ENCODE measurements around the gene CSMD2. TPM values are rescaled to one million over a fixed set of nuclear protein-coding genes. Genes with fewer than 3 reads are reported as not detected.

Gene CSMD2
- total and polyA plus RNA-seq, 2 of the 4 experiments (the other 2 are of a cell fraction): under 0.01 to 0.36 TPM

DNA sequence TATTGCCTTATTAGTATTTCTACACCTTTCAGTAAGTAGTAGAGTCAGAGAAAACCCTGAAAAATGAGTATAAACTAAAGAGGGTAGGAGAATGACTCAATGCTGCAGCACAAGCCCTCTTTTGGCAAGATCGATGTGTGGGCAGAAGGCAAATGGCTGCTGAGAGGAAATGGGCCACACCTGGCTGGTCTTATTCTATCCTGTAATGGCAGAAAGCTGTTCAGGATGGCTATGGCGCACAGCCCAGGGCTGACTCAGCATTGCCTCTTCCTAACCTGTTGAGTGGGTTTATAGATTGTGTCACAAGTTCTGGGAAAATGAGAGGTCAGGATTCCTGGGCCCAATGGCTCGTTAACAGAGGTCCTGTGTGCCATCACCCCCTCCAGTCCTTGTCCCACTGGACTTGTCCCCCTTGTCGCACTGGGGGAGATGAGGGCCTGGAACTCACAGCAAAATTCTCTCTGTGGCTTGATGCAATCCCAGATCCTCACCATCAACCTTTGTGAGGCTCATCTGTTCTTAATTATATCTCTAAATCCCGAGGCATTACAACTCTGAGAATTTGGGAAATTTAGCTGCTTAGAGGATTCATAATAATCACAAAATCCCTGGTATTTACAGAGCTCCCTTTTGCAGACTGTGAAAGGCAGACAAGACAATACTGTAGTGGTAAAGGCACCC lies 287.9 kb downstream of the CSMD2 start:
- no peak overlapping the region for H3K18ac ChIP-seq (ENCODE audit: low read depth, low read length)
- H3K9me1 ChIP-seq (ENCODE audit: insufficient read depth, low read length): no peaks in the 10 kb centered on the region
- H3K27ac ChIP-seq (ENCODE audit: insufficient read depth, low read length): no peak overlapping the region
- dilution Hi-C loops (cut with HindIII; ENCODE audit: low sequenced_read_pairs, unreplicated experiment): no loop called here
- no peak overlapping the region for H2BK5ac ChIP-seq (ENCODE audit: low read depth, low read length, poor library complexity, severe bottlenecking)
- in situ Hi-C loops (cut with MboI; ENCODE audit: low sequenced_read_pairs): no loop called here
- H3K27me3 ChIP-seq (ENCODE audit: control insufficient read depth, insufficient read depth, low read length): no peaks in the 10 kb centered on the region
- TF ChIP-seq MAFK (IDR thresholded peaks at IDR 0.05; ENCODE audit: low read depth, low read length) (no peak), RAD21 (IDR thresholded peaks at IDR 0.05; ENCODE audit: low read length) (no peak), BHLHE40 (IDR thresholded peaks at IDR 0.05; ENCODE audit: low read depth, low read length) (no peak), CEBPB (IDR thresholded peaks at IDR 0.05; ENCODE audit: low read depth, low read length) (no peak), FOS (IDR thresholded peaks at IDR 0.05; ENCODE audit: low read depth, low read length) (no peak), MAZ (IDR thresholded peaks at IDR 0.05; ENCODE audit: borderline replicate concordance, low read depth, low read length) (no peak), NFE2L2 (IDR thresholded peaks at IDR 0.05; ENCODE audit: low read depth, low read length) (no peak)
- TF ChIP-seq, protein P1, sequence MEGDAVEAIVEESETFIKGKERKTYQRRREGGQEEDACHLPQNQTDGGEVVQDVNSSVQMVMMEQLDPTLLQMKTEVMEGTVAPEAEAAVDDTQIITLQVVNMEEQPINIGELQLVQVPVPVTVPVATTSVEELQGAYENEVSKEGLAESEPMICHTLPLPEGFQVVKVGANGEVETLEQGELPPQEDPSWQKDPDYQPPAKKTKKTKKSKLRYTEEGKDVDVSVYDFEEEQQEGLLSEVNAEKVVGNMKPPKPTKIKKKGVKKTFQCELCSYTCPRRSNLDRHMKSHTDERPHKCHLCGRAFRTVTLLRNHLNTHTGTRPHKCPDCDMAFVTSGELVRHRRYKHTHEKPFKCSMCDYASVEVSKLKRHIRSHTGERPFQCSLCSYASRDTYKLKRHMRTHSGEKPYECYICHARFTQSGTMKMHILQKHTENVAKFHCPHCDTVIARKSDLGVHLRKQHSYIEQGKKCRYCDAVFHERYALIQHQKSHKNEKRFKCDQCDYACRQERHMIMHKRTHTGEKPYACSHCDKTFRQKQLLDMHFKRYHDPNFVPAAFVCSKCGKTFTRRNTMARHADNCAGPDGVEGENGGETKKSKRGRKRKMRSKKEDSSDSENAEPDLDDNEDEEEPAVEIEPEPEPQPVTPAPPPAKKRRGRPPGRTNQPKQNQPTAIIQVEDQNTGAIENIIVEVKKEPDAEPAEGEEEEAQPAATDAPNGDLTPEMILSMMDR (conservative IDR thresholded peaks at IDR 0.05; ENCODE audit: low read depth, low read length): no peak
- H2BK15ac ChIP-seq (ENCODE audit: low read depth, low read length): no peak overlapping the region
- no peak overlapping the region for H2AFZ ChIP-seq (replicated peaks; ENCODE audit: low read length, poor library complexity)
- CTCF ChIA-PET: no interaction called here
- H4K20me1 ChIP-seq (ENCODE audit: insufficient read depth, low read length): no peaks in the 10 kb centered on the region
- H2AK9ac ChIP-seq (replicated peaks; ENCODE audit: low read depth, low read length, poor library complexity): no peak overlapping the region
- H2AK5ac ChIP-seq (ENCODE audit: low read depth, low read length): no peak overlapping the region
- WGBS, 2 experiments (ENCODE audit: extremely low coverage in 2 of 2, insufficient read length in 1 of 2): no CpG with 5 or more reads among the region's 5 CpGs
- no peaks in the 10 kb centered on the region for H3K36me3 ChIP-seq (ENCODE audit: control insufficient read depth, insufficient read depth, low read length)
- H3K4me3 ChIP-seq (ENCODE audit: insufficient read depth, low read depth, low read length): no peak overlapping the region
- ATAC-seq (ENCODE audit: low read depth) (no peak), DNase-seq (peak; percentile 28)
- no TSS peak for BruUV-seq (replicated peaks)
- no peak overlapping the region for H4K8ac ChIP-seq (ENCODE audit: low read depth in 2 of 2, low read length in 2 of 2)
- H4K5ac ChIP-seq (ENCODE audit: low read depth, low read length): no peak overlapping the region
- intact Hi-C loops (cut with micrococcal nuclease): no loop called here
- no peak overlapping the region for H3K56ac ChIP-seq (ENCODE audit: extremely low read depth, insufficient read depth, low read length)
- H3K4me2 ChIP-seq (ENCODE audit: low read depth, low read length): no peak overlapping the region
- H3K23ac ChIP-seq (ENCODE audit: low read depth, low read length): no peak overlapping the region
- no peak overlapping the region for H3K14ac ChIP-seq (replicated peaks; ENCODE audit: low read depth, low read length)
- no peak overlapping the region for H2BK120ac ChIP-seq (ENCODE audit: low read depth, low read length)
- POLR2A ChIA-PET (ENCODE audit: unreplicated experiment): no interaction called here
- no peak overlapping the region for H3K4ac ChIP-seq (ENCODE audit: low read depth, low read length)
- no peak overlapping the region for H4K91ac ChIP-seq (ENCODE audit: insufficient read depth, low read depth, low read length)
- H3K9ac ChIP-seq (ENCODE audit: low read depth, low read length): no peak overlapping the region
- no peaks in the 10 kb centered on the region for H3K4me1 ChIP-seq (ENCODE audit: control insufficient read depth, insufficient read depth, low read length)
- peaks cover 17% of the 10 kb centered on the region for H3K9me3 ChIP-seq (ENCODE audit: control insufficient read depth, insufficient read depth, low read length)
- H2BK20ac ChIP-seq (ENCODE audit: low read depth, low read length): no peak overlapping the region
- H3K79me1 ChIP-seq (ENCODE audit: low read depth in 1 of 2, low read length in 2 of 2): no peaks in the 10 kb centered on the region
